ENCODE measurements around the gene FLYWCH2. TPM values are rescaled to one million over a fixed set of nuclear protein-coding genes. Genes with fewer than 3 reads are reported as not detected.

The FLYWCH2 gene
- polyA plus RNA-seq, 2 of the 4 experiments (the other 2 are of a cell fraction) = 23.2 to 41.2 TPM

- no peak for TF ChIP-seq E2F6 (IDR thresholded peaks at IDR 0.05; ENCODE audit: borderline replicate concordance, low read depth)
- TF ChIP-seq, protein P1, sequence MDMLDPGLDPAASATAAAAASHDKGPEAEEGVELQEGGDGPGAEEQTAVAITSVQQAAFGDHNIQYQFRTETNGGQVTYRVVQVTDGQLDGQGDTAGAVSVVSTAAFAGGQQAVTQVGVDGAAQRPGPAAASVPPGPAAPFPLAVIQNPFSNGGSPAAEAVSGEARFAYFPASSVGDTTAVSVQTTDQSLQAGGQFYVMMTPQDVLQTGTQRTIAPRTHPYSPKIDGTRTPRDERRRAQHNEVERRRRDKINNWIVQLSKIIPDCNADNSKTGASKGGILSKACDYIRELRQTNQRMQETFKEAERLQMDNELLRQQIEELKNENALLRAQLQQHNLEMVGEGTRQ (IDR thresholded peaks at IDR 0.05) = no peak
- no peak for TF ChIP-seq ZC3H11A (IDR thresholded peaks at IDR 0.05)
- no peak for TF ChIP-seq EHMT2 (IDR thresholded peaks at IDR 0.05; ENCODE audit: low read depth)
- no peak for TF ChIP-seq CBX2 (IDR thresholded peaks at IDR 0.05; ENCODE audit: borderline replicate concordance, low read depth)
- TF ChIP-seq, protein P2, sequence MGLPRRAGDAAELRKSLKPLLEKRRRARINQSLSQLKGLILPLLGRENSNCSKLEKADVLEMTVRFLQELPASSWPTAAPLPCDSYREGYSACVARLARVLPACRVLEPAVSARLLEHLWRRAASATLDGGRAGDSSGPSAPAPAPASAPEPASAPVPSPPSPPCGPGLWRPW (IDR thresholded peaks at IDR 0.05) = no peak
- no peak for TF ChIP-seq FOXS1 (CRISPR knock-in tag; IDR thresholded peaks at IDR 0.05)
- TF ChIP-seq BHLHE40 (IDR thresholded peaks at IDR 0.05; ENCODE audit: low read depth, low read length) = no peak
- no peak for TF ChIP-seq ELK1 (IDR thresholded peaks at IDR 0.05; ENCODE audit: low read depth, low read length)
- no peak for TF ChIP-seq RCOR1 (IDR thresholded peaks at IDR 0.05; ENCODE audit: low read depth, low read length)
- TF ChIP-seq CBX8 (IDR thresholded peaks at IDR 0.05) = no peak
Observed at GRCh38 chr16:2865651-2866050, 17.4 kb upstream of the FLYWCH2 start (continued).

GRCh38 chr16:2866431-2866830 lies 16.6 kb upstream of the FLYWCH2 start:
- CTCF ChIA-PET = interaction anchor here (1.4 to 13.7 kb wide), 2 partner anchors 27 to 44 kb away, joined by 4 to 295 read pairs; no protein-coding TSS in a partner anchor
- POLR2A ChIA-PET = interaction anchor here (0.6 kb wide), 1 partner anchor 90 kb away, joined by 3 read pairs; no protein-coding TSS in a partner anchor
- DNase-seq (ENCODE audit: low read depth in 1 of 2, low spot score in 1 of 2) (no peak), FAIRE-seq (no peak), ATAC-seq (no peak)
- TF ChIP-seq EHMT2 (IDR thresholded peaks at IDR 0.05; ENCODE audit: low read depth) (no peak), CTCF (IDR thresholded peaks at IDR 0.05) (no peak), GATA3 (IDR thresholded peaks at IDR 0.05; ENCODE audit: borderline replicate concordance) (no peak), RCOR1 (IDR thresholded peaks at IDR 0.05; ENCODE audit: low read depth, low read length) (no peak), BHLHE40 (IDR thresholded peaks at IDR 0.05; ENCODE audit: low read depth, low read length) (no peak), JUNB (IDR thresholded peaks at IDR 0.05) (no peak), FOSB (CRISPR knock-in tag; IDR thresholded peaks at IDR 0.05) (no peak), CEBPB (IDR thresholded peaks at IDR 0.05) (no peak)
- Histone ChIP-seq H3K27ac (no peak overlapping the region), H3K4me3 (no peak overlapping the region), H3K9me3 (no peaks in the 10 kb centered on the region), H3K4me2 (no peak overlapping the region), H3K4me1 (0 out of 3 replicates have a peak, but pooled peaks cover 3% of the 10 kb centered on the region)
- 71% methylated on average over 4 of the region's 4 CpGs for WGBS (ENCODE audit: missing lambda C conversion rate)

GRCh38 chr16:2867661-2867986 lies 15.4 kb upstream of the FLYWCH2 start:
- H3K27ac ChIP-seq = peak overlapping the region; percentile 90 to 95
- ATAC-seq (no peak), FAIRE-seq (no peak), DNase-seq (ENCODE audit: low read depth in 1 of 2, low spot score in 1 of 2) (no peak)
- H3K4me2 ChIP-seq = peak overlapping the region; percentile 77
- ChIA-PET CTCF (interaction anchor here (0.6 to 13.7 kb wide), 46 partner anchors 9 to 169 kb away, joined by 3 to 295 read pairs (median 6); partner anchors contain the start of genes ELOB, FLYWCH1, FLYWCH2 and PRSS22), POLR2A (interaction anchor here (0.5 to 2.4 kb wide), 15 partner anchors 11 to 330 kb away, joined by 3 to 52 read pairs (median 6); partner anchors contain the start of genes FLYWCH1, FLYWCH2, KCTD5 and PDPK1)
- peak overlapping the region; percentile 59 for H3K4me3 ChIP-seq
- no peak for TF ChIP-seq POLR2AphosphoS2 (conservative IDR thresholded peaks at IDR 0.05; ENCODE audit: low read length)
- TF ChIP-seq NPAS2 (CRISPR knock-in tag; IDR thresholded peaks at IDR 0.05; ENCODE audit: borderline replicate concordance) = no peak
- TF ChIP-seq, protein P3, sequence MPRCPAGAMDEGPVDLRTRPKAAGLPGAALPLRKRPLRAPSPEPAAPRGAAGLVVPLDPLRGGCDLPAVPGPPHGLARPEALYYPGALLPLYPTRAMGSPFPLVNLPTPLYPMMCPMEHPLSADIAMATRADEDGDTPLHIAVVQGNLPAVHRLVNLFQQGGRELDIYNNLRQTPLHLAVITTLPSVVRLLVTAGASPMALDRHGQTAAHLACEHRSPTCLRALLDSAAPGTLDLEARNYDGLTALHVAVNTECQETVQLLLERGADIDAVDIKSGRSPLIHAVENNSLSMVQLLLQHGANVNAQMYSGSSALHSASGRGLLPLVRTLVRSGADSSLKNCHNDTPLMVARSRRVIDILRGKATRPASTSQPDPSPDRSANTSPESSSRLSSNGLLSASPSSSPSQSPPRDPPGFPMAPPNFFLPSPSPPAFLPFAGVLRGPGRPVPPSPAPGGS (IDR thresholded peaks at IDR 0.05) = no peak
- no peaks in the 10 kb centered on the region for H3K9me3 ChIP-seq
- 0 out of 3 replicates have a peak, but pooled peaks cover 3% of the 10 kb centered on the region for H3K4me1 ChIP-seq
- WGBS (ENCODE audit: missing lambda C conversion rate) = 21% methylated on average over 8 of the region's 8 CpGs

All from A549 (cell line).